Naive thymus-derived CD4-positive, alpha-beta T cell (primary cell): ENCODE data around the gene PI4KA. TPM values are rescaled to one million over a fixed set of nuclear protein-coding genes. Genes with fewer than 3 reads are reported as not detected.
"Not testable (repeated sequence)": the region's sequence is repeated elsewhere in the genome, so short reads cannot be mapped to it uniquely, and the experiment has no call there.

ENCODE experiments used
- ATAC-seq: fragments of 150-1000 bp; cut with Tn5 transposase; 2 replicates; pipeline ENCODE4 v1.10.0; 2021; ENCODE audit warnings: mild to moderate bottlenecking, moderate library complexity
- CTCF ChIA-PET: fragments of 350-600 bp; sonication (Branson Sonifier 250); formaldehyde crosslinking; loops from one replicate; lab custom pipeline; 2021; ENCODE audit warnings: antibody characterized with exemption; lab: Charles Lee
- POLR2A ChIA-PET: fragments of 350-600 bp; sonication (Branson Sonifier 250); formaldehyde crosslinking; loops from one replicate; lab custom pipeline; 2021; ENCODE audit warnings: antibody characterized with exemption, inconsistent platforms; lab: Charles Lee
- DNase-seq, 9 donors: peaks; one replicate each; pipeline versions ENCODE4 v3.0.0 to v3.0.0-alpha.2; 2020 to 2022; ENCODE audit warnings: mixed read lengths in 1 of 9
- H3K27ac ChIP-seq: one replicate; pipeline ENCODE4 v1.7.0; 2013; ENCODE audit warnings: mild to moderate bottlenecking, low read depth, low read length, moderate library complexity
- H3K27me3 ChIP-seq, 2 donors: one replicate each; pipeline ENCODE4 v1.7.0; 2013; ENCODE audit warnings: low read length in 2 of 2, mild to moderate bottlenecking in 2 of 2, moderate library complexity in 2 of 2; ENCODE audit not compliant: control insufficient read depth in 2 of 2, insufficient read depth in 2 of 2
- H3K36me3 ChIP-seq, 3 experiments: 1 replicate in 2 of 3; 2 replicates in 1 of 3; pipeline ENCODE4 v1.7.0; 2013; ENCODE audit warnings: low read length in 3 of 3, mild to moderate bottlenecking in 3 of 3, moderate library complexity in 1 of 3; ENCODE audit not compliant: insufficient read depth in 3 of 3, control insufficient read depth in 2 of 3
- H3K4me1 ChIP-seq, 2 donors: one replicate each; pipeline ENCODE4 v1.7.0; 2013; ENCODE audit warnings: low read length in 2 of 2, mild to moderate bottlenecking in 2 of 2, moderate library complexity in 1 of 2; ENCODE audit not compliant: control insufficient read depth in 2 of 2, insufficient read depth in 2 of 2
- H3K4me3 ChIP-seq: 2 replicates; pipeline ENCODE4 v1.7.0; 2013; ENCODE audit warnings: mild to moderate bottlenecking, low read length
- H3K9me3 ChIP-seq, 3 experiments: 1 replicate in 2 of 3; 2 replicates in 1 of 3; pipeline ENCODE4 v1.7.0; 2013; ENCODE audit warnings: low read length in 3 of 3; ENCODE audit not compliant: control insufficient read depth in 2 of 3
- H3K27ac Mint-ChIP-seq, 9 donors: one replicate each; pipeline ENCODE4 v1.8.0; 2020 to 2022; ENCODE audit warnings: mixed read lengths in 9 of 9, mild to moderate bottlenecking in 8 of 9, moderate library complexity in 5 of 9, inconsistent platforms in 2 of 9
- H3K27me3 Mint-ChIP-seq, 5 donors: one replicate each; pipeline ENCODE4 v1.8.0; 2021 to 2022; ENCODE audit warnings: mixed read lengths in 5 of 5, mild to moderate bottlenecking in 1 of 5
- H3K36me3 Mint-ChIP-seq, 5 donors: one replicate each; pipeline ENCODE4 v1.8.0; 2020 to 2022; ENCODE audit warnings: mixed read lengths in 5 of 5, mild to moderate bottlenecking in 3 of 5, inconsistent platforms in 1 of 5
- H3K4me1 Mint-ChIP-seq, 7 donors: one replicate each; pipeline ENCODE4 v1.8.0; 2020 to 2022; ENCODE audit warnings: mixed read lengths in 7 of 7, mild to moderate bottlenecking in 3 of 7, inconsistent platforms in 1 of 7
- H3K4me3 Mint-ChIP-seq, 10 donors: one replicate each; pipeline ENCODE4 v1.8.0; 2020 to 2022; ENCODE audit warnings: mild to moderate bottlenecking in 10 of 10, mixed read lengths in 10 of 10, moderate library complexity in 6 of 10, inconsistent platforms in 2 of 10
- H3K9me3 Mint-ChIP-seq, 11 donors: one replicate each; pipeline ENCODE4 v1.8.0; 2020 to 2022; ENCODE audit warnings: mixed read lengths in 11 of 11, mild to moderate bottlenecking in 4 of 11, inconsistent platforms in 1 of 11, moderate library complexity in 1 of 11
- intact Hi-C, 2 donors: fragments of 100-400 bp; cut with micrococcal nuclease; formaldehyde crosslinking; loops; one replicate each; pipeline ENCODE4 v1.15.1; 2023
- polyA plus RNA-seq, 2 donors: library from polyadenylated mRNA; unstranded; fragments of 300-500 nt; fragmentation: Illumina TruSeq; gene quantifications; one replicate each; pipeline ENCODE4 v1.2.3, GENCODE V29; 2021
- total RNA-seq, 6 experiments: library from RNA in 5 of 6; stranded (reverse) in 5 of 6; gene quantifications; 1 replicate in 5 of 6; 2 replicates in 1 of 6; pipeline ENCODE4 v1.2.3 and lab custom pipeline; 2021 to 2026

The PI4KA gene
- total and polyA plus RNA-seq, 7 experiments from 2014 or later: 40.1 to 181 (median 156) TPM

- H3K4me1 Mint-ChIP-seq, intact Hi-C loops, ATAC-seq, H3K4me3 ChIP-seq, H3K4me1 ChIP-seq, POLR2A ChIA-PET, H3K36me3 ChIP-seq, H3K36me3 Mint-ChIP-seq, H3K27ac Mint-ChIP-seq, H3K27me3 ChIP-seq, H3K4me3 Mint-ChIP-seq, DNase-seq, H3K27ac ChIP-seq: not testable (repeated sequence)
- H3K27me3 Mint-ChIP-seq: peaks cover 10 to 57% (median 25%) of the 10 kb centered on the region in 5 donors
- H3K9me3 Mint-ChIP-seq: peaks cover 3 to 22% (median 9%) of the 10 kb centered on the region in 11 donors
- H3K9me3 ChIP-seq: peaks cover 0 to 11% (median 0%) of the 10 kb centered on the region in 3 experiments
- CTCF ChIA-PET: interaction anchor here (0.7 kb wide), 1 partner anchor 923 kb away, joined by 3 read pairs; no protein-coding TSS in a partner anchor
These were observed 196.0 kb downstream of the PI4KA start for GRCh38 chr22:20662524-20663036.

GRCh38 chr22:20661473-20661872 lies 197.1 kb downstream of the PI4KA start:
- ATAC-seq: no peak
- H3K36me3 Mint-ChIP-seq: peaks cover 2 to 9% (median 7%) of the 10 kb centered on the region in 5 donors
- Histone ChIP-seq H3K27ac (no peak overlapping the region), H3K9me3 (peaks cover 0 to 11% (median 0%) of the 10 kb centered on the region in 3 experiments), H3K27me3 (no peaks in the 10 kb centered on the region), H3K4me1 (no peaks in the 10 kb centered on the region), H3K4me3 (no peak overlapping the region), H3K36me3 (no peaks in the 10 kb centered on the region)
- peaks cover 10 to 60% (median 25%) of the 10 kb centered on the region in 5 donors for H3K27me3 Mint-ChIP-seq
- intact Hi-C loops: no loop called here
- ChIA-PET POLR2A (no interaction called here), CTCF (no interaction called here)
- H3K4me3 Mint-ChIP-seq: no peak overlapping the region
- H3K9me3 Mint-ChIP-seq: peaks cover 3 to 22% (median 9%) of the 10 kb centered on the region in 11 donors
- H3K27ac Mint-ChIP-seq: no peak overlapping the region
- DNase-seq: no peak
- H3K4me1 Mint-ChIP-seq: no peaks in the 10 kb centered on the region

- no peak for DNase-seq
- H3K36me3 ChIP-seq: no peaks in the 10 kb centered on the region
- no peaks in the 10 kb centered on the region for H3K4me1 Mint-ChIP-seq
- intact Hi-C loops: no loop called here
- CTCF ChIA-PET: no interaction called here
- H3K9me3 Mint-ChIP-seq: peaks cover 3 to 22% (median 9%) of the 10 kb centered on the region in 11 donors
- H3K27ac Mint-ChIP-seq: no peak overlapping the region
- H3K4me3 Mint-ChIP-seq: no peak overlapping the region
- no peak overlapping the region for H3K4me3 ChIP-seq
- H3K4me1 ChIP-seq: no peaks in the 10 kb centered on the region
- ATAC-seq: no peak
- POLR2A ChIA-PET: no interaction called here
- peaks cover 2 to 9% (median 7%) of the 10 kb centered on the region in 5 donors for H3K36me3 Mint-ChIP-seq
- H3K27me3 ChIP-seq: no peaks in the 10 kb centered on the region
- H3K9me3 ChIP-seq: peaks cover 0 to 11% (median 0%) of the 10 kb centered on the region in 3 experiments
- H3K27ac ChIP-seq: no peak overlapping the region
- peaks cover 10 to 58% (median 24%) of the 10 kb centered on the region in 5 donors for H3K27me3 Mint-ChIP-seq
These were observed 198.1 kb downstream of the PI4KA start for GRCh38 chr22:20660441-20661054.

- Mint-ChIP-seq H3K4me3 (no peak overlapping the region), H3K9me3 (peaks cover 3 to 22% (median 9%) of the 10 kb centered on the region in 11 donors), H3K27ac (no peak overlapping the region), H3K36me3 (peaks cover 2 to 9% (median 7%) of the 10 kb centered on the region in 5 donors), H3K4me1 (no peaks in the 10 kb centered on the region), H3K27me3 (peaks cover 10 to 58% (median 24%) of the 10 kb centered on the region in 5 donors)
- H3K27ac ChIP-seq: no peak overlapping the region
- DNase-seq: no peak
- ATAC-seq: no peak
- no peaks in the 10 kb centered on the region for H3K4me1 ChIP-seq
- H3K27me3 ChIP-seq: no peaks in the 10 kb centered on the region
- H3K36me3 ChIP-seq: no peaks in the 10 kb centered on the region
- H3K9me3 ChIP-seq: peaks cover 0 to 11% (median 0%) of the 10 kb centered on the region in 3 experiments
- CTCF ChIA-PET: interaction anchor here (0.6 kb wide), 1 partner anchor 17 kb away, joined by 3 read pairs; no protein-coding TSS in a partner anchor
- POLR2A ChIA-PET: no interaction called here
- H3K4me3 ChIP-seq: no peak overlapping the region
- intact Hi-C loops: no loop called here
These were observed 198.7 kb downstream of the PI4KA start for GRCh38 chr22:20659920-20660319.

GRCh38 chr22:20659258-20659657 lies 199.4 kb downstream of the PI4KA start:
- Mint-ChIP-seq H3K27me3 (peaks cover 10 to 55% (median 20%) of the 10 kb centered on the region in 5 donors), H3K36me3 (peaks cover 2 to 9% (median 7%) of the 10 kb centered on the region in 5 donors), H3K4me3 (no peak overlapping the region), H3K9me3 (peaks cover 3 to 16% (median 6%) of the 10 kb centered on the region in 11 donors), H3K27ac (no peak overlapping the region), H3K4me1 (no peaks in the 10 kb centered on the region)
- Histone ChIP-seq H3K36me3 (no peaks in the 10 kb centered on the region), H3K9me3 (peaks cover 0 to 11% (median 0%) of the 10 kb centered on the region in 3 experiments), H3K4me1 (no peaks in the 10 kb centered on the region), H3K27ac (no peak overlapping the region), H3K27me3 (no peaks in the 10 kb centered on the region), H3K4me3 (no peak overlapping the region)
- CTCF ChIA-PET: interaction anchor here (0.6 kb wide), 1 partner anchor 16 kb away, joined by 3 read pairs; no protein-coding TSS in a partner anchor
- no peak for DNase-seq
- ATAC-seq: no peak
- intact Hi-C loops: no loop called here
- POLR2A ChIA-PET: no interaction called here

GRCh38 chr22:20658433-20659222 lies 200.0 kb downstream of the PI4KA start:
- no peak overlapping the region for H3K27ac ChIP-seq
- H3K36me3 ChIP-seq: no peaks in the 10 kb centered on the region
- H3K27me3 ChIP-seq: no peaks in the 10 kb centered on the region
- H3K4me1 ChIP-seq: no peaks in the 10 kb centered on the region
- Mint-ChIP-seq H3K36me3 (peaks cover 2 to 8% (median 7%) of the 10 kb centered on the region in 5 donors), H3K27ac (no peak overlapping the region), H3K4me1 (no peaks in the 10 kb centered on the region), H3K27me3 (peaks cover 9 to 54% (median 19%) of the 10 kb centered on the region in 5 donors), H3K4me3 (no peak overlapping the region), H3K9me3 (peaks cover 3 to 11% (median 6%) of the 10 kb centered on the region in 11 donors)
- H3K9me3 ChIP-seq: peaks cover 0 to 6% (median 0%) of the 10 kb centered on the region in 3 experiments
- intact Hi-C loops: no loop called here
- H3K4me3 ChIP-seq: no peak overlapping the region
- CTCF ChIA-PET: no interaction called here
- DNase-seq: no peak
- POLR2A ChIA-PET: interaction anchor here (0.7 kb wide), 1 partner anchor 290 kb away, joined by 3 read pairs; no protein-coding TSS in a partner anchor
- ATAC-seq: no peak
